GM21529 (cell line): ENCODE measurements around the gene MARCHF10.

Experiments used
- ATAC-seq: cut with Tn5 transposase; IDR thresholded peaks from one replicate; pipeline ENCODE4 v1.9.1; 2021; ENCODE audit not compliant: unreplicated experiment

Gene MARCHF10

DNA sequence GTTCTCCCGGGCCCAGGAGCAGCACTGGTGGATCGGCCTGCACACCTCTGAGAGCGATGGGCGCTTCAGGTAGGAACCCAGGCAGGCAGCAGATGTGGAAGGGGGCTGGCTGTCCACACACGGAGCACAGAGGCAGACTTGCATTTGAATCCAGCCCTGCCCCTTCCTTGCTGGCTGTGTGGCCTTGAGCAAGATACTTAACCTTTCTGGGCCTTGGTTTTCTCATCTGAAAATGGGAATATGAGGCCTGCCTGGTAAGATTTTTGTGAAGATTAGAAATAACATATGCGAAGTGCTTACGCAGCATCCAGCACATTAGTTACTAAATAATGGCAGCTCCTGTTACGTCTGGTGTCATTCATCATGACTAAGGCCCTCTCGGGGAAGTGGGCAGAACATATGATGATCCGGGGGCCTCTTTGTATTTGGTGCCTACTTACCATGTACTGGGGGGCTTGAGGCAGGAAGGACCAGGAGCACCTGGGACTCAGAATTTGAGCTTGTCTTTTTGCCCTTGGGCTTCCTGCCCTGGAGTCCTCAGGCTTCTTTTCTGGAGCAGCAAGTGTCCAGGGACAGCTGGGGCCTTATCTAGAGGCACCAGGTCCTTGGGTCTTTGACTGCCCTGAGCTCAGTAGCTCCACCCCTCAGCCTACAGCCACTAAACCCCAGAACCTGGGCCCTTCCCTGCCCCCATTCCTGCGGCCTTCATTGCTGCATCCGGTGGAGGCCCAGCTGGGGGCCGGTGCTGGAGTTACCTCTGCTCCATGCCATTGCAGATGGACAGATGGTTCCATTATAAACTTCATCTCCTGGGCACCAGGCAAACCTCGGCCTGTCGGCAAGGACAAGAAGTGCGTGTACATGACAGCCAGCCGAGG is 126.8 kb downstream of the MARCHF10 start:
- no peak for ATAC-seq

DNA sequence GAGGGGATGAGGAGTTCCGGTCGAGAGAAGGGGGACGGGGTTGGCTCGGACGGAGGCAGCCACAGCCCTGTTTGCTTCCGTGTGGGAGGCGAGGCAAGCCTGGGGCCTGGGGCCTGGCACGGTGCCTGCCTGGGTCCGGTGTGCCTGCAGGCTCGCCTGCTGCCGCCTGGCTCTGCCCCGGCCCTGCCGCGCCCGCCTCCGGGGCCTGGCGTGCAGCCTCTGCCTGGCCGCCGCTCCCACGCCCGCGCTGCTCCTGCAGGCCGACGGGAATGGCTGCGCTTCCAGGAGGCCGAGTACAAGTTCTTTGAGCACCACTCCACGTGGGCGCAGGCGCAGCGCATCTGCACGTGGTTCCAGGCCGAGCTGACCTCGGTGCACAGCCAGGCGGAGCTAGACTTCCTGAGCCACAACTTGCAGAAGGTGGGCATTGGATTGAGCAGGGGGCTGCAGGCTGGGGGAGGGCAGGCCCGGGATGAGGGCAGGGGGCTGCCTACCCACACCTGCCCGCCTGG is 127.5 kb downstream of the MARCHF10 start:
- ATAC-seq = no peak

DNA sequence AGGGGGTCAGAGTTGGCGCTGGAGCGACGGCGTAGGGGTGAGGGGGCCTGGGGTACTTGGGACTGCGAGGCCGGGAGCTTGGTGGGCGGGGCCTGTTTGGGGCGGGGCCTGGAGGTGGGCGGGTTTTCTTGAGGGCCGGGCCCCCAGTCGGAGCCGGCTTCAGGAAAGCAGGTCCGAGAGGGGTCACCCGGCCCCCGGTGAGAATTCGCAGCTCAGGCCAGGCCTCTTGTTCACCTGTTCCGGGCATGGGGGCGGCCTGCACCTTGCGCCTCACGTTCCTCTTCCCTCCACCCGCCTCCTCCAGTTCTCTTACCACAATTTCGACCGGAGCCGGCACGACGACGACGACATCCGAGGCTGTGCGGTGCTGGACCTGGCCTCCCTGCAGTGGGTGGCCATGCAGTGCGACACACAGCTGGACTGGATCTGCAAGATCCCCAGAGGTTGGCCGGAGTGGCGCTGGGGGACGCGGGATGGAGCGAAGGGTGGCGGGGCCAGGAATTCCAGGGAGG is 128.2 kb downstream of the MARCHF10 start:
- ATAC-seq = no peak

DNA sequence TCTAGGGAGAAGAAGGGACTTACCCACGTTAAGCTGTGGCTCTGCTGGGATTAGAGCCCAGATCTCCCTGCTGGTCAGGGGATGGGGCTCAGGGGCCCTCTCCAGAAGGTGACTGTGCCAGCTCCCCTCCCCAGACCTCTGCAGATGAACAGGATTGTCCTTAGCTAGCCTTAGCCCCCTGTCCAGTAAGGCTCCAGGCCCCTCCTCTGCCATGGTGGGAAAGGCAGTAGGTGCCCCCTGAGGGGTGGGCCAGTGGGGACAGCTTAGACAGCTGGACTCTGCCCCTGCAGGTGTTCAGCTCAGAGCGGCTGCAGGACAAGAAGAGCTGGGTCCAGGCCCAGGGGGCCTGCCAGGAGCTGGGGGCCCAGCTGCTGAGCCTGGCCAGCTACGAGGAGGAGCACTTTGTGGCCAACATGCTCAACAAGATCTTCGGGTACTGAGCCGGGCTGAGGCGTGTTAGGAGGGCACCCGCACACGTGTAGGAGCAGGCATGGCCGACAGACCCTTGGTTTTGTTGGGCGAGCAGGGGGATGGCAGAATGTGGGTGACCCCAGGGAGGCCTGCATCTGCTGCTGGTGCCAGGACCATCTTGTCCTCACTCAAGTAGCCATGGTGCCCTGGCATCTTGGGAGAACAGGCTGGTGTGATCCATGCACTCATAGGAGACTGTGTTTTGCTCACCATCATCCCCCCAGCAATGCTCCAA is 129.7 kb downstream of the MARCHF10 start:
- ATAC-seq = no peak

GRCh38 chr17:62676952-62677596 is 131.0 kb downstream of the MARCHF10 start:
- no peak for ATAC-seq

GRCh38 chr17:62676231-62676943 is 131.7 kb downstream of the MARCHF10 start:
- ATAC-seq = no peak

GRCh38 chr17:62675701-62676100 is 132.4 kb downstream of the MARCHF10 start:
- no peak for ATAC-seq

DNA sequence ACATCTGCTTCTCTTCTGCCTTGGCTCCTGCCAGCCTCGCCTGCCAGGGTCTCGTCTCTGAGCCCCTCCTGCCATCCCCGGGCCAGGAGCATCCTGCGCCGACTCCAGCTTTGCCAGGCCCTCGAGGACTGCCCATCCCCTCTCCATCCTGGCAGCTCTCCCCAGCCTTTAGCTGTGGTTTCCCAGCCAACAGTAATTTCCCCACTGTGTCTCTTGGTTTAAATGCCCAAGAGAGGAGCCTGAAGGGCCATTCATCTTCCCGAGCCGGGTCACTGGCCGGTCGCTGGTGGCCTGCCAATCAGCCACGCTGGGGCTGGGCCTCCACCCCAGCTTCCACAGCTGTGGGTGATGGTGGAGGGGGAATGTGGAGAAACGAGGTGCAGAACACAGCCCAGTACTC is 132.9 kb downstream of the MARCHF10 start:
- ATAC-seq = no peak

GRCh38 chr17:62674841-62675240 is 133.3 kb downstream of the MARCHF10 start:
- ATAC-seq = no peak

- ATAC-seq = no peak
Observed at GRCh38 chr17:62674363-62674739, 133.8 kb downstream of the MARCHF10 start.

DNA sequence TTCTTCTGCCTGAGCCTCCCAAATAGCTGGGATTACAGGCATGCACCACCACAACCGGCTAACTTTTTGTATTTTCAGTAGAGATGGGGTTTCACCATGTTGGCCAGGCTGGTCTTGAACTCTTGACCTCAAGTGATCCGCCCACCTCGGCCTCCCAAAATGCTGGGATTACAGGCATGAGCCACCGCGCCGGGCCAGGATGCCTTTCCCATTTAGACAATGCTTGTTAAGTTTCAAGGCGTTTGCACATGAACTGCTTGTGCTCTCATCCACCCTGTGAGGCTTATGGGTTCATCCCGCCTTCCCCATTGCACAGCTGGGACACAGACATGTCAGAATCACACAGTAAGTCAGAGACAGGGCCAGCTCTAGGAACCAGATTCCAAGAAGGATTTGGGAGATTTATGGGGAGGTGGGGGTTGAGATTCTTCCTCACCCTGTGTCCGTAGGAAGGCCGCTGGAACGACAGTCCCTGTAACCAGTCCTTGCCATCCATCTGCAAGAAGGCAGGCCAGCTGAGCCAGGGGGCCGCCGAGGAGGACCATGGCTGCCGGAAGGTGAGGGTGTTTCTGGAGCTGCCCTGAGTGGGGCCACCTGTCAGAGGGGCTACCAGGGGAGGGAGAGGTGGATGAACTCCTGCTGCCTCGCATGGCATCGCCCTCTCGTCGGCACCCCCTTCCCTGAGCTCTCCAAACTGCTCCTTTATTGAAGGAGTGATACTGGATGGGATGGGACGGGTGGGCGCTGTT is 134.3 kb downstream of the MARCHF10 start:
- ATAC-seq = no peak

- ATAC-seq = no peak
Observed at GRCh38 chr17:62672957-62673356, 135.2 kb downstream of the MARCHF10 start.

DNA sequence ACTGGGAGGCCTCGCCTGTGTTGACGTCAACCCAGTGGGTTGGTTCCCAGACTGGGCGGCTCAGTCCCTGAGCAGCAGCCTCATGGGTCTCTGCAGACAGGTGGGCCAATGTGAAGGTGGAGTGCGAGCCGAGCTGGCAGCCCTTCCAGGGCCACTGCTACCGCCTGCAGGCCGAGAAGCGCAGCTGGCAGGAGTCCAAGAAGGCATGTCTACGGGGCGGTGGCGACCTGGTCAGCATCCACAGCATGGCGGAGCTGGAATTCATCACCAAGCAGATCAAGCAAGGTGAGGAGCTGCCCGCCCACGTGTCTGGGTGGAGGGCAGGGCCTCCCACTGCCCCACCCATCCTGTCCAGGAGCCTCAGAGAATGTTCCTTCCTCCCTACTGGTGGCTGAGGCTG is 136.6 kb downstream of the MARCHF10 start:
- ATAC-seq = no peak

DNA sequence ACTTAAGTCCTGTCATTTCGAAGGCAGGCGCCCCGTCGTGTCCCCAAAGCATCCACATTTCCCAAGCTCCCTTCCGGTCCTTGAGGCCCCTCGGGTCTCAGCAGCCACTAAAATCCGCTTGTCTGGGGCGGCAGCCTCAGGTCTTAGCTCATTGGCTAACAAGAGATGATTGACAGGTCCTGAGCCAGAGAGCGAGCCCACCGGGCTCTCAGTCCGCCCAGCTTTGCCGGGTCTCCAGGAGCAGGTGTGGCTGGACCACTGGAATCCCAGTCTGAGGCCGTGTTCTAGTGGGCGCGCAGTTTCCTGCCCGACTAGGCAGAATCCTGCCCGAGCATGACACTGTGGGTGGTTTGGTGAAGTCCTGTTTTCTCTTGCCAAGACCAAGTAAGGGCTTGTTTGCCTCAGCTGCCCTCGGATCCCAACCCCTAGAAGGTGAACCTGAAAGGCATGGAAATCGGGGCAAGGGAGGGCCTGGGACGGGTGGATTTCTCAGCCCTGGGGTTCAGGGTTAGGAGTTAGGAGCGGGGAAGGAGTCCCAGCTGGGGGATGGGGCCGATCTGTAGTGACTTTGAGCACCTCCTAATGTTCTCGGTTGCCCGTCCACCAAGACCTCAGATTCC is 137.8 kb downstream of the MARCHF10 start:
- no peak for ATAC-seq

- no peak for ATAC-seq
Observed at GRCh38 chr17:62668091-62668804, 139.9 kb downstream of the MARCHF10 start.

DNA sequence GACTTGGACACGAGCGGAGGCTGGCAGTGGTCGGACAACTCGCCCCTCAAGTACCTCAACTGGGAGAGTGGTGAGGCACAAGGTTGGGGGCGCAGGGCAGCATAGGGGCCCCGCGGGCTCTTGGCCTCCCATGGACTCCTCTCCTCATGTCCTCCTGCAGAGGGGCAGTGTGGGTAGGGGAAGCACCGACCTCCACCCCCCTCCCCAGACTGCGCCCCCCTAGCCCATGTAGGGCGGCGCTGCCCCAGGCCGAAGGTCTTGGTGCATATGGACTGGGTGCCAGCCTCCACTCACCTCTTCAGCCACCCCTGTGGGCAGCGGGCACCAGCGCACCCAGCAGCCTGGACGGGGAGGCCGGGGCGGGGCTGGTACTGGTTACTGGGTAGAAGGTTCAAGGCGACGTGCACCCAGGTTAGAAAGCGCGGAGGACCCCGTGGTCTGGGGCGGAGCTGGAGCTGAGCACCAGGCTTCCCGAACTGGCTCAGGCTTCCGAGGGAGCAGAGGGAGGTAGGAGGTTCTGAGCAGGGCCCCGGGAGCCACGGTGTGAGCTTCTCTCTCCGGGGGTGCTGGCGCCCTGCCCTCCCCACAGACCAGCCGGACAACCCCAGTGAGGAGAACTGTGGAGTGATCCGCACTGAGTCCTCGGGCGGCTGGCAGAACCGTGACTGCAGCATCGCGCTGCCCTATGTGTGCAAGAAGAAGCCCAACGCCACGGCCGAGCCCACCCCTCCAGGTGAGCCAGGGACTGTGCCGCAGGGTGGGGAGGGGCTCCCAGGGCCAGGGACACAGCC is 141.1 kb downstream of the MARCHF10 start:
- no peak for ATAC-seq

GRCh38 chr17:62666061-62666800 is 141.9 kb downstream of the MARCHF10 start:
- ATAC-seq = no peak

- no peak for ATAC-seq
Observed at GRCh38 chr17:62665599-62665998, 142.5 kb downstream of the MARCHF10 start.
